D341Med (cell line): ENCODE measurements around the gene PLD2.

ENCODE experiments used
- DNase-seq: peaks from one replicate; pipeline ENCODE4 v3.0.0; 2012; ENCODE audit warnings: low spot score

PLD2 gene, protein sequence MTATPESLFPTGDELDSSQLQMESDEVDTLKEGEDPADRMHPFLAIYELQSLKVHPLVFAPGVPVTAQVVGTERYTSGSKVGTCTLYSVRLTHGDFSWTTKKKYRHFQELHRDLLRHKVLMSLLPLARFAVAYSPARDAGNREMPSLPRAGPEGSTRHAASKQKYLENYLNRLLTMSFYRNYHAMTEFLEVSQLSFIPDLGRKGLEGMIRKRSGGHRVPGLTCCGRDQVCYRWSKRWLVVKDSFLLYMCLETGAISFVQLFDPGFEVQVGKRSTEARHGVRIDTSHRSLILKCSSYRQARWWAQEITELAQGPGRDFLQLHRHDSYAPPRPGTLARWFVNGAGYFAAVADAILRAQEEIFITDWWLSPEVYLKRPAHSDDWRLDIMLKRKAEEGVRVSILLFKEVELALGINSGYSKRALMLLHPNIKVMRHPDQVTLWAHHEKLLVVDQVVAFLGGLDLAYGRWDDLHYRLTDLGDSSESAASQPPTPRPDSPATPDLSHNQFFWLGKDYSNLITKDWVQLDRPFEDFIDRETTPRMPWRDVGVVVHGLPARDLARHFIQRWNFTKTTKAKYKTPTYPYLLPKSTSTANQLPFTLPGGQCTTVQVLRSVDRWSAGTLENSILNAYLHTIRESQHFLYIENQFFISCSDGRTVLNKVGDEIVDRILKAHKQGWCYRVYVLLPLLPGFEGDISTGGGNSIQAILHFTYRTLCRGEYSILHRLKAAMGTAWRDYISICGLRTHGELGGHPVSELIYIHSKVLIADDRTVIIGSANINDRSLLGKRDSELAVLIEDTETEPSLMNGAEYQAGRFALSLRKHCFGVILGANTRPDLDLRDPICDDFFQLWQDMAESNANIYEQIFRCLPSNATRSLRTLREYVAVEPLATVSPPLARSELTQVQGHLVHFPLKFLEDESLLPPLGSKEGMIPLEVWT

DNA sequence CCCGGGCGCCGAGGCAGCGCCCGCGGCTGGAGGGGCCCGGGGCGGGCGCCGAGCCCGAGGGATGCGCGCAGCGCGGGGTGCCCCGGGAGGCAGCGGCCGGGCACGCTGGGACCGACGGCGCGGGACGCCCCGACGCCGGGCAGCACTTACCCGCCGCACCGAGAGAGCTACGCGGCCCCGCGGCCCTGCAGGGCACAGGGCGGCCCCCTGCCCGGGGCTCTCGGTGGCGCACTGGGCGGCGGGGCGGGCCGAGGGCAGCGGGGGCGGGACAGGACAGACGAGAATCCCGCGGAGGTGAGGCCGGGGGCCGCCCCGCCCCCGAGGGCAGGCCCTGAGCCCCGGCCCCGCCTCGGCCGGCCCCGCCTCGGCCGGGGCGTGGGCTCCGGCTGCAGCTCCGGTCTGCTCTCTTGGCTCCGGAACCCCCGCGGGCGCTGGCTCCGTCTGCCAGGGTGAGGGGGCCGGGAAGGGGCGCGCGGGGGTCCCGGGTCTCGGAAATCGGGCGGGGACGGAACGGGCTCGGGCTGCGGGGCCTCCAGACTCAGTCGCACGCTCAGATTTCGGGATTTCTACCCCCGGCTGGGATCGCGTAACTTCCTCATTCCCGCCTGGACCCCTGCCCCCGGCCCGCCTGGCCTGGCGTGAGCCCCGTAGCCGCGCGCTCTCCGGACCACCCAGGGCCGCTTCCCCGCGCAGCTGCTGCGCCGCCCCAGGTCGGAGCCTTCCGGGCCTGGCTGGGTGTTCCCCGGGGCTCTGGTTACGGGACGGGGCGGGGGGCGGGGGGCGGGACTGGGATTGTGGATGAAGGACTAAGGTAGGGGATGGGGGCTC lies at the start of gene PLD2:
TSS of gene PLD2 (plus strand) at position 376 of the 828 bp plus-strand sequence. CDS start 621 bp downstream, outside the sequence.
- peak; percentile 96 for DNase-seq

GRCh38 chr17:4759776-4760236 lies 47.1 kb upstream of the PLD2 start:
- DNase-seq = no peak

DNA sequence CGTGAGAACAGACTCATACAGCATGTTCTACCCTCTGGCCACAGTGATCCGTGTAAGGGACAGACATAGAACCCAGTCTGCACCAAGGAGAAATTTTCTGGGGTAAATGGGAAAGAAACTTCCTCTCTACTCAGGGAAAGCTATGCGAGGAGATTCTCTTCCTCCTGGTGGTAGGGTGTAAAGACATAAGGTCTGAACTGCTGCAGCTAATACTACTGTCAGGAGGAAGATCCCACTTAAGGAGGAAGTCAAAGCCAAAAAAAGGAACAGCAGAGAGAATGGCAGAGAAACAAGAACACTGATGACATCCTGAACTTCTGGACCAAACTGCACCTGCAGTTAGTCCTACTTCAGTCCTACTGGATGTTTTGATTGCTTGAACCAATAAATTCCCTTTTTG lies 42.4 kb upstream of the PLD2 start:
- no peak for DNase-seq

DNA sequence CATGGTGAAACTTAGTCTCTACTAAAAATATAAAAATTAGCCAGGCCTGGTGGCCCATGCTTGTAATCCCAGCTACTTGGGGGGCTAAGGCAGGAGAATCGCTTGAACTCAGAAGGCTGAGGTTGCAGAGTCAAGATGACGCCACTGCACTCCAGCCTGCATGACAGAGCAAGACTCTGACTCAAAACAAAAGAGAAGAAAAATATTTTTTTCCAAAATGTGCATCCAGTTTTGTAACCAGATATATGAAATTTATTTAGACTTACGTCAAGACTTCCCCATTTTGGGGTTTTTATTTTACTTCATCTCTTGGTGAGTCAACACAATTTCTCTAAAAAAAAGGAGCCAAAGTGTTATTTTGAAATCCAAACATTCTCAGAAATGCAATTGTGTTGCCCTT lies 40.8 kb upstream of the PLD2 start:
- DNase-seq = no peak

GRCh38 chr17:4766723-4767122 lies 40.2 kb upstream of the PLD2 start:
- DNase-seq = no peak

GRCh38 chr17:4768298-4768697 lies 38.7 kb upstream of the PLD2 start:
- no peak for DNase-seq

DNA sequence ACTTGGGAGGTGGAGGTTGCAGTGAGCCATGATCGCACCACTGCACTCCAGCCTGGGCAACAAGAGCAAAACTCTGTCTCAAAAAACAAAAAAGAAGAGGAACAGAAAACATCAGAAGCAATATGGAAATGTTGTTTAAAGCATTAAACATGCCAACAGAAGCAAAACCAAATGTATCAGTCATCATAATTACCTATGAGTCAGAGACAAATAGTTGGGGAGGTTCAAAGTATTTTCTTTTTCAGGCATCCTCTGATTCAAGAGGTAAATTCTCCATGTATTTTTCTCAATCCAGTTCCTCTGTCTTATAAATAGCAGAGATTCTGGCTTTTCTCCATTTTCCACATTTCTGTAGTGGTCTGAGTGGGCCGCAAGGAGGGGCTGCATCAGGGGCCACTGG lies 37.3 kb upstream of the PLD2 start:
- no peak for DNase-seq

GRCh38 chr17:4771519-4772234 lies 35.3 kb upstream of the PLD2 start, which contains the start of gene TM4SF5:
Gene TM4SF5 (plus strand): TSS chr17:4771886. CDS start chr17:4771923, 37 bp downstream.
- DNase-seq = no peak

DNA sequence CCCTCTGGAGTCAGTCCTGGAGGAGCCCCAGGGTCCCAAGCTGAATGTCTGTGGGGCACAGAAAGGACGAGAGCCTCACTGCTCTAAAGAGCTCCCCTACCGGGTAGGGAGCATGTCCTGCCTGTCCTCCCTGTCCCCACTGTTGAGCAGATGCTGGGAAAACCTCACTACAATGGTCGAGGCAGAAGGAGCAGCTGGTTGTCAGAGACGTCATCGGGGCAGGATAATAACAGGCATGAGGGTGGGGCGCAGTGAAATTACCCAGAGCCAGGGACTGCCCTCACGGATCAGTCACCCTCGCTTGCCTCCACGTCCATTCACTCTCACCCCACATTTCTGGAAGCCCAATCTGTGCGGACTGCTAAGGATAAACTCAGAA lies 34.7 kb upstream of the PLD2 start:
- DNase-seq = no peak

DNA sequence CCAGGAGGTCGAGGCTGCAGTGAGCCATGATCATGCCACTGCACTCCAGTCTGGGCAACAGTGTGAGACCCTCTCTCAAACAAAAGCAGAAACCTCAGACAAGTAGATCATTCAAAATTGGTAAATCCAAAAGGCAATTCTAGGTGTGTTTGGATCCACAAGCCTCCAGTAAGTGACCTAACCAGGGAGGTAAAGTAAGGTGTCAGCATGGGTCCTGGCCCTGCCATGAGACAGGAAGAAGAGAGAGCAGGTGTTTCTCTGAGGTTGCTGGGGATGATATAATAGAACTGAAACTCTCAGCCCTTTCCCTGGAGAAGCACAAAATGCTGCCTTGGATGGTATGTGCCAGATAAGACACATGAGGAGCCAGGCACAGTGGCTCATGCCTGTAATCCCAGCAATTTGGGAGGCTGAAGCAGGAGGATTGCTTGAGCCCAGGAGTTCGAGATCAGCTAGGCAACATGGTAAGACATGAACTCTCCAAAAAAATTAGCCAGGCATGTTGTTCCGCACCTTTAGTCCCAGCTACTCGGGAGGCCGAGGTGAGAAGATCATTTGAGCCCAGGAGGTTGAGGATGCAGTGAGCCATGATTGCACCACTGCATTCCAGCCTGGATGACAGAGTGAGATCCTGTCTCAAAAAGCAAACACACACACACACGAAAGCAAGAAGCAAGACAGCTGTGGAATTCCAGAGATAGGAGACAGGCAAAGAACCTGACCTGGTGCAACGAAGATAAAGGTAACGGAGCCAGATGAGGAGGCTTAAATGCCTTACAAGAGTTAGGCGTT lies 28.8 kb upstream of the PLD2 start:
- no peak for DNase-seq

GRCh38 chr17:4780325-4780955 lies 26.5 kb upstream of the PLD2 start:
- no peak for DNase-seq

DNA sequence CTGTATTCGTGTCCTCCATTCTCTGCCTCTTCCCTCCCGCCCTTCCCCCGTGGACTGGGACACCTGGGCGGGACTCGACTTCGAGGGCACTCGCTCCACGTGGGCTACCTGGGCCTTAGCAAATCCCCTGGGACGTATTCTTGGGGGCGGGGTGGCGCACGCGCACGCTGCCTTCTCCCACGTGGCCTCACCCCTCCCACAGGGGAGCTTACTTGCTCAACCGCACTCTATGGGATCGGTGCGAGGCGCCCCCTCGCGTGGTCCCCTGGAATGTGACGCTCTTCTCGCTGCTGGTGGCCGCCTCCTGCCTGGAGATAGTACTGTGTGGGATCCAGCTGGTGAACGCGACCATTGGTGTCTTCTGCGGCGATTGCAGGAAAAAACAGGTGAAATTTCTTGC lies 24.3 kb upstream of the PLD2 start:
- DNase-seq = no peak

GRCh38 chr17:4785311-4786105 lies 21.4 kb upstream of the PLD2 start:
- no peak for DNase-seq

DNA sequence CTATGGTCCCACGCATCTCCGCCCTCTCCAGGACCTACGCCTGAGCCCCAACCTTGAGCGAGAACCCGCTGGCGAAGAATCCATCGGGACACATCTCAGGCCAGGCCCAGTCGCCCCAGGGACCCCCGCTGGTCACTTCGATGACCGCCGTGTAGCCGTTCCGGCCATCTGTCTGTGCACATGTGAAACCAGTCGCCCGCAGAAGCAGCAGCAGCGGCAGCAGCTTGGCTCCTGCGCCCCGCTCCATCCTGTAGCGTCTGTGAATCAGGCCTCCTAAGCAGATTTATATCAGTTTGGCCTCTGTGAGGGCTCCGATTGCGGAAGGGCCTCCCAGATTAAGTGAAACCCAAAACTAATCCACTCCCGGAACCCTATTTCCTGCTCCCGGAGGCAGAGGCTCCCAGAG lies 20.8 kb upstream of the PLD2 start, which contains the start of gene VMO1:
TSS of gene VMO1 (minus strand) at position 259 of the 406 bp plus-strand sequence. CDS start at position 247, 12 bp downstream.
- DNase-seq = no peak

GRCh38 chr17:4786516-4786915 lies 20.4 kb upstream of the PLD2 start:
- no peak for DNase-seq

DNA sequence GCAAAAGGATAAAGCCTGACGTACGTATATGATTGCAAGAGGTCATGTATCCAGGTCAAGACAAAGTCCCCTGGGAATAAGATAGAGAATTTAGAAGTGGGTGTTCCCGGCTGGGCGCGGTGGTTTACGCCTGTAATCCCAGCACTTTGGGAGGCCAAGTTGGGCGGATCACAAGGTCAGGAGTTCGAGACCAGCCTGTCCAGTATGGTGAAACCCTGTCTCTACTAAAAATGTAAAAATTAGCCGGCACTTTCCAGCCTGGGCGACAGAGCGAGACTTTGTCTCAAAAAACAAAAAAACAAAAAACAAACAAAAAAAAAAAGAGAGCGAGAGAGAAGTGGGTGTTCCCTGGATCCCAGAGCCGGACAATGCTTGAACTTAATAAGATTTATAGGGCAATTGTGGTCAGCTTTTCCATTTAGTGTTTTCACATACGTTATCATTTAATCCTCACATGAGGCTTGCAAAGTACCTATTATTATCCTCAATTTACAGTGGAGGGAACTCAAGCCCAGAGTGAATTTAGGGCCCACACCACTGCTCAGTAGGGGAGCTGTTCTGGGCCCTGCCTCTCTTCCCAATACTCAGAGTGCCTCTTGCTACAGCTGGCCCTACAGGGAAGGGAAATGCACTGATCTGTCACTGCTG lies 18.7 kb upstream of the PLD2 start:
- DNase-seq = no peak

DNA sequence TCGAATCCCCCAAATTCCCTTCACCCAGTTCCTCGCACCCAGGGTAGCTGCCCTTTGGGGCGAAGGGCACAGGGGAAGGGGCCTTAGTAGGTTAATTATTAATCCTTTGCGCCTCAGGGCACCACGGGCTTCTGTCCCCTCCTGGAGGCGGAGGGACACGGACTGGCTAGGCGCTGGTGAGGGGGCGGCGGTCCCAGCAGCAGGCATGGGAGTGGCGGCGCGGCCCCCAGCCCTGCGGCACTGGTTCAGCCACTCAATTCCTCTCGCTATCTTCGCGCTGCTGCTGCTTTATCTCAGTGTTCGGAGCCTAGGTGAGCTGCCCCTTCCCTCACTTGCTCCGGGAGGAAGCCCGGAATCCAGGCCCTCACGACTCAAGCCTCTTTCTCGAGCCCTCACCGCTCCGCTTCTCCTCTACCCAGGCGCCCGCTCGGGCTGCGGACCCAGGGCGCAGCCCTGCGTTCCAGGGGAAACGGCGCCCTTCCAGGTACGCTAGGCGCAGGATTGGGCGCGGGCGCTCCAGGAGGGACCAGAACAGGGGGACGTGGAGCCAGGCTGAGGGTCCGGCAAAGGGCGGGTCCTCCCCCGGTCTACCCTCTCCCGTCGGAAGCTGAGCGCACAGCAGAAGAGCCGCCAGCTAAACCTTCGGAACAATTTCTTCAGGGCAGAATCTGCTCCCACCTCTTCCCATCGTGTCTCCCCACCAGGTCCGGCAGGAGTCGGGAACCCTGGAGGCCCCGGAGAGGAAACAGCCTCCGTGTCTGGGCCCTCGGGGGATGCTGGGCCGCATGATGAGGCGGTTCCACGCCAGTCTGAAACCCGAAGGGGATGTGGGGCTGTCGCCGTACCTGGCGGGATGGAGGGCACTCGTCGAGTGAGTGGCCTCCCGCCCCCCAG lies 17.9 kb upstream of the PLD2 start, which contains the start of gene GLTPD2:
TSS of gene GLTPD2 (plus strand) at position 158 of the 894 bp plus-strand sequence. CDS start at position 206, 48 bp downstream.
- DNase-seq = no peak

GRCh38 chr17:4789701-4789950 lies 17.3 kb upstream of the PLD2 start:
- no peak for DNase-seq
